Vagina (tissue), 2 donors: ENCODE results near the gene GFAP.

Experiments
- CTCF ChIP-seq, 3 experiments: fragments of 450-650 bp in 2 of 3; fragments of 200-600 bp in 1 of 3; sonication (generic) in 1 of 3; IDR thresholded peaks; one replicate each; pipeline ENCODE4 v1.5.1; 2017 to 2019; ENCODE audit warnings: antibody characterized with exemption in 3 of 3, mild to moderate bottlenecking in 2 of 3, moderate library complexity in 2 of 3
- POLR2A ChIP-seq, 2 donors: fragments of 450-650 bp; IDR thresholded peaks; one replicate each; pipeline ENCODE4 v1.6.1; 2017; ENCODE audit warnings: antibody characterized with exemption in 2 of 2, mild to moderate bottlenecking in 2 of 2, moderate library complexity in 2 of 2
- POLR2AphosphoS5 ChIP-seq, 2 donors: sonication (generic); formaldehyde crosslinking; IDR thresholded peaks; one replicate each; pipeline ENCODE4 v1.9.0; 2017; ENCODE audit warnings: antibody characterized with exemption in 2 of 2, mild to moderate bottlenecking in 2 of 2, low read depth in 1 of 2; ENCODE audit not compliant: insufficient read depth in 1 of 2

GRCh38 chr17:44931376-44931775 is 16.1 kb upstream of the GFAP start:
- TF ChIP-seq CTCF (IDR thresholded peaks at IDR 0.05), result no peak
- no peak for TF ChIP-seq POLR2AphosphoS5 (IDR thresholded peaks at IDR 0.05; ENCODE audit: insufficient read depth in 1 of 2, low read depth in 1 of 2)
- no peak for TF ChIP-seq POLR2A (IDR thresholded peaks at IDR 0.05)
